ENCODE data around the gene WDR47.
"Not testable (repeated sequence)": the region's sequence is repeated elsewhere in the genome, so short reads cannot be mapped to it uniquely, and the experiment has no call there.

WDR47 gene

GRCh38 chr1:108962681-108963051 is 79.2 kb downstream of the WDR47 start:
- DNase-seq (ENCODE audit: low read depth, low spot score), result no peak

GRCh38 chr1:108961752-108962486 is 80.0 kb downstream of the WDR47 start:
- no peak for DNase-seq (ENCODE audit: low read depth, low spot score)

GRCh38 chr1:108961198-108961597 is 80.7 kb downstream of the WDR47 start:
- no peak for DNase-seq (ENCODE audit: low read depth, low spot score)

- DNase-seq (ENCODE audit: low read depth, low spot score), result no peak
Measured at GRCh38 chr1:108960719-108961118, 81.2 kb downstream of the WDR47 start.

GRCh38 chr1:108957888-108958287 is 84.0 kb downstream of the WDR47 start:
- no peak for DNase-seq (ENCODE audit: low read depth, low spot score)

GRCh38 chr1:108955881-108956280 is 86.0 kb downstream of the WDR47 start:
- no peak for DNase-seq (ENCODE audit: low read depth, low spot score)

- no peak for DNase-seq (ENCODE audit: low read depth, low spot score)
Measured at GRCh38 chr1:108955111-108955510, 86.8 kb downstream of the WDR47 start.

- DNase-seq (ENCODE audit: low read depth, low spot score), result no peak
Measured at GRCh38 chr1:108953452-108953851, 88.5 kb downstream of the WDR47 start.

- DNase-seq (ENCODE audit: low read depth, low spot score), result no peak
Measured at GRCh38 chr1:108951242-108951641, 90.7 kb downstream of the WDR47 start.

GRCh38 chr1:108949044-108949443 is 92.9 kb downstream of the WDR47 start:
- DNase-seq (ENCODE audit: low read depth, low spot score), result no peak

GRCh38 chr1:108947871-108948525 is 93.9 kb downstream of the WDR47 start:
- DNase-seq (ENCODE audit: low read depth, low spot score), result peak; percentile 39

- DNase-seq (ENCODE audit: low read depth, low spot score), result no peak
Measured at GRCh38 chr1:108936170-108936569, 105.7 kb downstream of the WDR47 start.

- no peak for DNase-seq (ENCODE audit: low read depth, low spot score)
Measured at GRCh38 chr1:108933944-108934343, 108.0 kb downstream of the WDR47 start.

- not testable (repeated sequence) for DNase-seq (ENCODE audit: low read depth, low spot score)
Measured at GRCh38 chr1:108927565-108927964, 114.3 kb downstream of the WDR47 start.

- DNase-seq (ENCODE audit: low read depth, low spot score), result no peak
Measured at GRCh38 chr1:108925920-108926319, 116.0 kb downstream of the WDR47 start.

Measured in astrocyte of the hippocampus (primary cell).